ENCODE data around the gene HOXC6.
"Not testable (repeated sequence)": the region's sequence is repeated elsewhere in the genome, so short reads cannot be mapped to it uniquely, and the experiment has no call there.

HOXC6 gene

GRCh38 chr12:54058128-54058768 is 30.0 kb downstream of the HOXC6 start:
- DNase-seq = no peak

GRCh38 chr12:54059668-54060067 is 31.4 kb downstream of the HOXC6 start:
- DNase-seq = no peak

- no peak for DNase-seq
Observed at GRCh38 chr12:54060174-54060974, 32.1 kb downstream of the HOXC6 start.

GRCh38 chr12:54060975-54061778 is 32.9 kb downstream of the HOXC6 start:
- DNase-seq = no peak

GRCh38 chr12:54065677-54066076 is 37.4 kb downstream of the HOXC6 start:
- DNase-seq = no peak

- DNase-seq = no peak
Observed at GRCh38 chr12:54066408-54066807, 38.2 kb downstream of the HOXC6 start.

- no peak for DNase-seq
Observed at GRCh38 chr12:54068418-54069070, 40.3 kb downstream of the HOXC6 start.

- no peak for DNase-seq
Observed at GRCh38 chr12:54071942-54072341, 43.7 kb downstream of the HOXC6 start.

GRCh38 chr12:54074308-54074707 is 46.1 kb downstream of the HOXC6 start:
- no peak for DNase-seq

- DNase-seq = no peak
Observed at GRCh38 chr12:54075409-54075808, 47.2 kb downstream of the HOXC6 start.

GRCh38 chr12:54075974-54076373 is 47.7 kb downstream of the HOXC6 start:
- DNase-seq = no peak

GRCh38 chr12:54077843-54078242 is 49.6 kb downstream of the HOXC6 start:
- DNase-seq = not testable (repeated sequence)

GRCh38 chr12:54079115-54079514 is 50.9 kb downstream of the HOXC6 start:
- not testable (repeated sequence) for DNase-seq
